HepG2 (cell line): Measurements from ENCODE around the gene CAPN2. TPM values are rescaled to one million over a fixed set of nuclear protein-coding genes. Genes with fewer than 3 reads are reported as not detected.

Experiments used
- ATAC-seq: fragments of 200-7000 bp; cut with Tn5 transposase; 3 replicates; pipeline ENCODE4 v1.9.1; 2020; ENCODE audit warnings: mild to moderate bottlenecking, moderate library complexity
- BruUV-seq: library from RNA; stranded (reverse); fragments of 400-500 nt; replicated peaks from 2 replicates; lab custom pipeline; 2021; lab: Mats Ljungman, UMichigan
- CTCF ChIA-PET: fragments of 300-600 bp; formaldehyde crosslinking; extraction: SDS; loops from one replicate; lab custom pipeline; 2021; ENCODE audit warnings: low total read pairs, inconsistent platforms, low intra/inter-chr PET ratio; lab: Yijun Ruan, JAX
- POLR2A ChIA-PET: fragments of 350-600 bp; sonication (Branson Sonifier 250); formaldehyde crosslinking; loops from one replicate; lab custom pipeline; 2020; ENCODE audit warnings: antibody characterized with exemption, inconsistent platforms; lab: Yijun Ruan, JAX
- DNase-seq: peaks from one replicate; pipeline ENCODE4 v3.0.0-alpha.2; 2015; ENCODE audit warnings: low spot score
- FAIRE-seq: peaks from 3 replicates; lab custom pipeline; 2011; peaks lifted over from hg19 to GRCh38; lab: Jason Lieb, UNC
- H2AFZ ChIP-seq: one replicate; pipeline ENCODE4 v1.6.1; 2011; ENCODE audit warnings: low read length, inconsistent platforms
- H3K27ac ChIP-seq: fragments of 300-600 bp; 3 replicates; pipeline ENCODE4 v1.8.0; 2011; ENCODE audit warnings: mixed run types, mild to moderate bottlenecking, mixed read lengths, low read length, inconsistent platforms; ENCODE audit not compliant: insufficient read depth; ENCODE audit errors: extremely low read length
- H3K27me3 ChIP-seq, 2 experiments: fragments of 200-600 bp in 1 of 2; 2 replicates in 1 of 2; 3 replicates in 1 of 2; pipeline versions ENCODE4 v1.6.0 to v1.8.0; 2011; ENCODE audit warnings: low read length in 2 of 2, mild to moderate bottlenecking in 2 of 2, moderate library complexity in 2 of 2, inconsistent platforms in 1 of 2; ENCODE audit not compliant: insufficient read depth in 2 of 2, control insufficient read depth in 1 of 2
- H3K36me3 ChIP-seq, 2 experiments: fragments of 200-600 bp in 1 of 2; replicated peaks in 1 of 2; 2 replicates in 1 of 2; 3 replicates in 1 of 2; pipeline versions ENCODE4 v1.5.1 to v1.8.0; 2011; ENCODE audit warnings: low read length in 2 of 2, inconsistent platforms in 1 of 2; ENCODE audit not compliant: insufficient read depth in 2 of 2, control insufficient read depth in 1 of 2
- H3K4me1 ChIP-seq: 2 replicates; pipeline ENCODE4 v1.5.1; 2012; ENCODE audit warnings: low read length, inconsistent platforms; ENCODE audit not compliant: insufficient read depth
- H3K4me2 ChIP-seq: 2 replicates; pipeline ENCODE4 v1.6.0; 2011; ENCODE audit warnings: low read depth, low read length, inconsistent platforms
- H3K4me3 ChIP-seq, 3 experiments: fragments of 200-600 bp in 1 of 3; sonication (generic), shearing (Covaris generic) in 1 of 3; replicated peaks in 1 of 3; 2 replicates each; pipeline ENCODE4 v1.5.1; 2011 to 2016; ENCODE audit warnings: low read length in 3 of 3, inconsistent platforms in 2 of 3, low read depth in 2 of 3, mild to moderate bottlenecking in 2 of 3, control low read depth in 1 of 3, mixed read lengths in 1 of 3; ENCODE audit not compliant: insufficient read depth in 1 of 3
- H3K79me2 ChIP-seq: one replicate; pipeline ENCODE4 v1.6.1; 2011; ENCODE audit warnings: low read length, inconsistent platforms; ENCODE audit not compliant: insufficient read depth
- H3K9ac ChIP-seq: 2 replicates; pipeline ENCODE4 v1.6.0; 2011; ENCODE audit warnings: mild to moderate bottlenecking, low read depth, low read length, inconsistent platforms; ENCODE audit not compliant: insufficient read depth
- H3K9me3 ChIP-seq: 2 replicates; pipeline ENCODE4 v1.5.1; 2012; ENCODE audit warnings: mild to moderate bottlenecking, low read length
- H4K20me1 ChIP-seq: 2 replicates; pipeline ENCODE4 v1.6.0; 2011; ENCODE audit warnings: inconsistent platforms, mild to moderate bottlenecking, low read length, moderate library complexity; ENCODE audit not compliant: insufficient read depth
- HNRNPH1 ChIP-seq: fragments of 200-400 bp; formaldehyde crosslinking; optimal IDR thresholded peaks from 2 replicates; pipeline ENCODE3; 2017; ENCODE audit warnings: mild to moderate bottlenecking, low read depth, low read length
- MLXIP ChIP-seq: sonication (generic); formaldehyde crosslinking; IDR thresholded peaks from 2 replicates; pipeline ENCODE4 v1.9.0; 2021; ENCODE audit warnings: missing genetic modification reagents, borderline replicate concordance
- NRL ChIP-seq: sonication (generic); formaldehyde crosslinking; IDR thresholded peaks from 2 replicates; pipeline ENCODE4 v1.5.0; 2020; ENCODE audit warnings: missing genetic modification reagents, mild to moderate bottlenecking, moderate library complexity, borderline replicate concordance
- REST ChIP-seq, 2 experiments: IDR thresholded peaks; 2 replicates each; pipeline ENCODE4 v1.6.1; 2011 to 2012; ENCODE audit warnings: low read length in 2 of 2, borderline replicate concordance in 1 of 2, low read depth in 1 of 2, mild to moderate bottlenecking in 1 of 2, moderate library complexity in 1 of 2
- SIN3A ChIP-seq: IDR thresholded peaks from 2 replicates; pipeline ENCODE4 v1.6.1; 2011; ENCODE audit warnings: low read depth, mild to moderate bottlenecking, control low read depth, low read length, borderline replicate concordance
- TFAP4 ChIP-seq: sonication (generic); IDR thresholded peaks from 2 replicates; pipeline ENCODE4 v1.6.1; 2016; ENCODE audit warnings: low read depth, borderline replicate concordance
- ZBTB14 ChIP-seq: sonication (generic); formaldehyde crosslinking; IDR thresholded peaks from 2 replicates; pipeline ENCODE4 v1.4.0; 2020; ENCODE audit warnings: missing genetic modification reagents
- ZFX ChIP-seq: sonication (generic); formaldehyde crosslinking; IDR thresholded peaks from 2 replicates; pipeline ENCODE4 v1.4.0; 2020; ENCODE audit warnings: mild to moderate bottlenecking, low read depth, missing genetic modification reagents, moderate library complexity
- ZKSCAN1 ChIP-seq: fragments of 150-350 bp; IDR thresholded peaks from 2 replicates; pipeline ENCODE4 v1.6.1; 2014; ENCODE audit warnings: low read length
- ZNF512B ChIP-seq: sonication (generic); formaldehyde crosslinking; IDR thresholded peaks from 2 replicates; pipeline ENCODE4 v1.5.1; 2020; ENCODE audit warnings: missing genetic modification reagents, mild to moderate bottlenecking, borderline replicate concordance
- ZNF552 ChIP-seq: sonication (generic); formaldehyde crosslinking; IDR thresholded peaks from 2 replicates; pipeline ENCODE4 v1.9.0; 2022; ENCODE audit warnings: missing genetic modification reagents, mild to moderate bottlenecking, borderline replicate concordance
- ZNF619 ChIP-seq: sonication (generic); formaldehyde crosslinking; IDR thresholded peaks from 2 replicates; pipeline ENCODE4 v1.4.0; 2020; ENCODE audit warnings: mild to moderate bottlenecking, missing genetic modification reagents
- ZNF772 ChIP-seq: sonication (generic); formaldehyde crosslinking; IDR thresholded peaks from 2 replicates; pipeline ENCODE4 v1.5.0; 2020; ENCODE audit warnings: mild to moderate bottlenecking, missing genetic modification reagents
- WGBS: methylation state at CpG from one replicate; pipeline ENCODE4 v1.1.6; 2017; ENCODE audit warnings: low lambda C conversion rate; 5-methylcytosine and 5-hydroxymethylcytosine counted together
- in situ Hi-C: cut with HindIII; loops from 2 replicates; pipeline ENCODE4 v1.10.0; 2017; ENCODE audit warnings: low pct_unique_long_range_greater_than_20kb; ENCODE audit not compliant: extremely low pct_ligation_motif_present
- intact Hi-C: fragments of 100-400 bp; cut with micrococcal nuclease; formaldehyde crosslinking; loops from one replicate; pipeline ENCODE4 v1.10.0; 2022; ENCODE audit not compliant: unreplicated experiment
- polyA plus RNA-seq, 8 experiments: library from polyadenylated mRNA; depleted of rRNA in 3 of 8; stranded (reverse) in 7 of 8; unstranded in 1 of 8; fragments of >200 nt; fragmentation: Illumina TruSeq in 4 of 8; extraction: Trizol in 4 of 8; gene quantifications; 2 replicates each; pipeline versions ENCODE4 v1.2.1 to v1.2.3, GENCODE V29; 2011 to 2016; ENCODE audit warnings: low read depth in 4 of 8, missing spikeins in 1 of 8, mixed read lengths in 1 of 8; ENCODE audit not compliant: insufficient read depth in 1 of 8
- total RNA-seq, 5 experiments: library from RNA; depleted of rRNA; stranded (reverse); fragments of >200 nt; fragmentation: Illumina TruSeq; extraction: Trizol; gene quantifications; 2 replicates each; pipeline ENCODE4 v1.2.3, GENCODE V29; 2016; ENCODE audit warnings: low read depth in 1 of 5

CAPN2 gene
- total and polyA plus RNA-seq, 2 of the 13 experiments (the other 11 are each of a cell fraction or from before 2014, with no cell fraction given), result 6.2 to 7.4 TPM

- no peak overlapping the region for H2AFZ ChIP-seq
- H3K4me2 ChIP-seq, result no peak overlapping the region
- H4K20me1 ChIP-seq, result no peaks in the 10 kb centered on the region
- H3K27ac ChIP-seq, result no peak overlapping the region
- CTCF ChIA-PET, result no interaction called here
- H3K36me3 ChIP-seq, result no peaks in the 10 kb centered on the region
- FAIRE-seq (no peak), DNase-seq (no peak), ATAC-seq (no peak)
- no peaks in the 10 kb centered on the region for H3K27me3 ChIP-seq
- H3K4me3 ChIP-seq, result no peak overlapping the region
- no TSS peak for BruUV-seq
- in situ Hi-C loops (no loop called here), intact Hi-C loops (no loop called here)
- H3K79me2 ChIP-seq, result no peaks in the 10 kb centered on the region
- H3K9ac ChIP-seq, result no peak overlapping the region
- WGBS, result 85% methylated on average over 6 of the region's 9 CpGs
- H3K9me3 ChIP-seq, result no peaks in the 10 kb centered on the region
- H3K4me1 ChIP-seq, result peaks cover 25% of the 10 kb centered on the region
- POLR2A ChIA-PET, result no interaction called here
- TF ChIP-seq REST (IDR thresholded peaks at IDR 0.05; ENCODE audit: borderline replicate concordance in 1 of 2, low read depth in 1 of 2, low read length in 2 of 2) (no peak), ZKSCAN1 (no peak), ZNF619 (CRISPR knock-in tag) (no peak), NRL (CRISPR knock-in tag) (no peak), ZNF512B (CRISPR knock-in tag) (no peak), SIN3A (no peak), ZNF552 (CRISPR knock-in tag) (no peak), MLXIP (CRISPR knock-in tag) (no peak), ZFX (CRISPR knock-in tag) (no peak), TFAP4 (no peak), HNRNPH1 (no peak), ZNF772 (CRISPR knock-in tag) (no peak), ZBTB14 (CRISPR knock-in tag) (no peak)
These were observed 43.1 kb downstream of the CAPN2 start for GRCh38 chr1:223755432-223755792.
